Measurements from ENCODE around the gene SIGMAR1.

SIGMAR1 gene

DNA sequence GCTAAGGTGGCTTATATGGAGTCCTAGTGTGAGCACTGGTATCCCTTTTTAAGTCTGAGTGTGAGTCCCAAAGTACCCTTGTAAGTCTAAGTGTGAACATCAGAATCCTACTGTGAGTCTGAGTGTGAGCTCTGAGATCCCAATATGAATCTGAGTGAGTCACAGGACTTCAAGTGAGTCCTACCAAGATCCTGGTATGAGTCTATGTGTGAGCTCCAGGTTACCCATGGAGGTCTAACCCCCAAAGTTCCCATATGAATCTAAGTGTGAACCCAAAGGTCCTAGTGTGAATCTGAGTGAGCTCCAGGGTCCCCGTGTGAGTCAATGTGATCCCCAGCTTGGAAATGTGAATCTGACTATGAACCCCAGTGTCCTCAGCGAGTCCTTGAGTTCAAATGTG, 50.3 kb downstream of the SIGMAR1 start:
- Histone ChIP-seq H3K4me1 (ENCODE audit: insufficient read depth, poor library complexity, severe bottlenecking) (no peaks in the 10 kb centered on the region), H3K9me3 (ENCODE audit: severe bottlenecking) (no peaks in the 10 kb centered on the region), H3K27ac (ENCODE audit: poor library complexity, severe bottlenecking) (no peak overlapping the region), H3K27me3 (ENCODE audit: insufficient read depth, poor library complexity, severe bottlenecking) (peaks cover 70% of the 10 kb centered on the region), H3K4me3 (ENCODE audit: severe bottlenecking) (no peak overlapping the region), H3K36me3 (ENCODE audit: low read depth) (no peaks in the 10 kb centered on the region)
- DNase-seq (ENCODE audit: low spot score) = no peak
- no peak for ATAC-seq (ENCODE audit: low read depth)
- TF ChIP-seq, protein P1, sequence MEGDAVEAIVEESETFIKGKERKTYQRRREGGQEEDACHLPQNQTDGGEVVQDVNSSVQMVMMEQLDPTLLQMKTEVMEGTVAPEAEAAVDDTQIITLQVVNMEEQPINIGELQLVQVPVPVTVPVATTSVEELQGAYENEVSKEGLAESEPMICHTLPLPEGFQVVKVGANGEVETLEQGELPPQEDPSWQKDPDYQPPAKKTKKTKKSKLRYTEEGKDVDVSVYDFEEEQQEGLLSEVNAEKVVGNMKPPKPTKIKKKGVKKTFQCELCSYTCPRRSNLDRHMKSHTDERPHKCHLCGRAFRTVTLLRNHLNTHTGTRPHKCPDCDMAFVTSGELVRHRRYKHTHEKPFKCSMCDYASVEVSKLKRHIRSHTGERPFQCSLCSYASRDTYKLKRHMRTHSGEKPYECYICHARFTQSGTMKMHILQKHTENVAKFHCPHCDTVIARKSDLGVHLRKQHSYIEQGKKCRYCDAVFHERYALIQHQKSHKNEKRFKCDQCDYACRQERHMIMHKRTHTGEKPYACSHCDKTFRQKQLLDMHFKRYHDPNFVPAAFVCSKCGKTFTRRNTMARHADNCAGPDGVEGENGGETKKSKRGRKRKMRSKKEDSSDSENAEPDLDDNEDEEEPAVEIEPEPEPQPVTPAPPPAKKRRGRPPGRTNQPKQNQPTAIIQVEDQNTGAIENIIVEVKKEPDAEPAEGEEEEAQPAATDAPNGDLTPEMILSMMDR (IDR thresholded peaks at IDR 0.05; ENCODE audit: poor library complexity, severe bottlenecking) = no peak

DNA sequence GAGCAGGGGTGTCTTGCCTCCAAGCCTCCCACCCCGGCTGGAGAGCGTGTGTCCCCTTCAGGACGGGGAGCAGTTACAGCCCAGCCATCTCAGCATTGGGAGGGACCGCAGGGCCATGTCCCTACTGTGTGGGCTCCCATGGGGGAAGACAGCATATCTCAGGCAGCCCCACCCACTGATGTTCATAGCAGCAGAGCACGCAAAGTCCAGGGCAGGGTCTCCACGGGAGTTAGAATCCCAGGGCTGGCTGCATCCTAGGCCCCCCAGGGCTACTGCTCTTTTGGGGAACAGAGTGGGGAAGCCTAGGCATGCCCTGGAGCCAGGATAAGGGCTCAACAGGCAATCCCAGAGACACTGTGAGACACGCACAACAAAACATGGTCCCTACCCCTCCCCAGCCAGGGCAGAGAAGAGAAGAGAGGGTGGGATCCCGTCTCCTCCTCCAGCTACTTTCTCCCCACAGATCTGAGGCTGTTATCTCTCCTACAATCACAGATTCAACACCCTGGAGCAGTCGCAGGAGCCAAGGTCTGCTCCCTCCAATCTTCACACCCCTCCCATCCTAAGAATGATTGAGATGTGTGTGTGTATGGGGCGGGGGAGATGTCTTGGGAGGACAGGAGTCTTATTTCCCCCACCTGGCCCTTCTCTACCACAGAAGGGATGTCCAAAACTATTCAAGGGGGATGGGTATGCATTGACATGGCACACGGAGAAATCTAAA, 51.5 kb downstream of the SIGMAR1 start:
- TF ChIP-seq, protein P1 (IDR thresholded peaks at IDR 0.05; ENCODE audit: poor library complexity, severe bottlenecking) = no peak
- Histone ChIP-seq H3K4me3 (ENCODE audit: severe bottlenecking) (no peak overlapping the region), H3K27ac (ENCODE audit: poor library complexity, severe bottlenecking) (no peak overlapping the region), H3K27me3 (ENCODE audit: insufficient read depth, poor library complexity, severe bottlenecking) (peaks cover 61% of the 10 kb centered on the region), H3K36me3 (ENCODE audit: low read depth) (no peaks in the 10 kb centered on the region), H3K4me1 (ENCODE audit: insufficient read depth, poor library complexity, severe bottlenecking) (no peaks in the 10 kb centered on the region), H3K9me3 (ENCODE audit: severe bottlenecking) (no peaks in the 10 kb centered on the region)
- ATAC-seq (ENCODE audit: low read depth) (no peak), DNase-seq (ENCODE audit: low spot score) (no peak)

DNA sequence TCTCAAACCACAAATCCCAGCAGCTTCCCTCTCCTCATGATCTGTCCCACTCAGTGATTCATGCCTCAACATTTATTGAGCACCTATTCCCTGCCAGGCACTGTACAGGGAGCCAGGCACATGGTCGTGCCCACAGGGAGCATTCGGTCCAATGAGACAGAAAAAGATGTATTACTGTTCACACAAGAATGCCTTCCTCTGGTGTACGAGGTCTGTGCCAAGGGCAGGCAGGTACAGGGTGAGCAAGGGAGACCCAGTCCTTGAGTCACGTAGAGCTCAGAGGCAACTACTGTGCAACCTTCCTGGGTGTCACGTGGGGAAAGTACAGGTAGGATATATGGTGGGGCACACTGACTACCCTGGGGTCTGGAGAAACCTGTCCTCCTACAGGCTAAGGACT, 52.6 kb downstream of the SIGMAR1 start:
- Histone ChIP-seq H3K27me3 (ENCODE audit: insufficient read depth, poor library complexity, severe bottlenecking) (peaks cover 53% of the 10 kb centered on the region), H3K9me3 (ENCODE audit: severe bottlenecking) (no peaks in the 10 kb centered on the region), H3K4me1 (ENCODE audit: insufficient read depth, poor library complexity, severe bottlenecking) (no peaks in the 10 kb centered on the region), H3K36me3 (ENCODE audit: low read depth) (no peaks in the 10 kb centered on the region), H3K4me3 (ENCODE audit: severe bottlenecking) (no peak overlapping the region), H3K27ac (ENCODE audit: poor library complexity, severe bottlenecking) (no peak overlapping the region)
- TF ChIP-seq, protein P1 (IDR thresholded peaks at IDR 0.05; ENCODE audit: poor library complexity, severe bottlenecking) = no peak
- DNase-seq (ENCODE audit: low spot score) (no peak), ATAC-seq (ENCODE audit: low read depth) (peak; percentile 33; the same call in 1 of the 3 replicates)

All from RWPE2 (cell line).